K562 (cell line): Measurements from ENCODE around the gene NT5C2. TPM values are rescaled to one million over a fixed set of nuclear protein-coding genes. Genes with fewer than 3 reads are reported as not detected.
A peak's percentile ranks its signal among the peaks of the same experiment; 100 is the strongest.

Experiments used
- ARID1B ChIP-seq: fragments of 450-650 bp; IDR thresholded peaks from 2 replicates; pipeline ENCODE4 v1.6.1; 2016; ENCODE audit warnings: antibody characterized with exemption, mild to moderate bottlenecking, inconsistent platforms
- ATF1 ChIP-seq, 2 experiments: fragments of 450-650 bp in 1 of 2; IDR thresholded peaks; 2 replicates each; pipeline ENCODE4 v1.6.1; 2016; ENCODE audit warnings: missing compliant biosample characterization in 1 of 2, missing genetic modification characterization in 1 of 2
- CBFA2T3 ChIP-seq: fragments of 450-650 bp; IDR thresholded peaks from 2 replicates; pipeline ENCODE4 v1.6.1; 2017
- HCFC1 ChIP-seq: IDR thresholded peaks from 2 replicates; pipeline ENCODE4 v1.6.1; 2012; ENCODE audit warnings: low read depth, low read length, improper control_type of control experiment
- HNRNPL ChIP-seq: fragments of 200-400 bp; formaldehyde crosslinking; IDR thresholded peaks from 2 replicates; pipeline ENCODE4 v1.6.1; 2017; ENCODE audit warnings: low read depth, mild to moderate bottlenecking, low read length
- KDM1A ChIP-seq, 2 experiments: fragments of 450-650 bp; IDR thresholded peaks; 2 replicates each; pipeline ENCODE4 v1.6.1; 2016; ENCODE audit warnings: mild to moderate bottlenecking in 2 of 2
- MTA2 ChIP-seq: fragments of 450-650 bp; IDR thresholded peaks from 2 replicates; pipeline ENCODE4 v1.6.1; 2016; ENCODE audit warnings: low read depth
- MTF1 ChIP-seq: fragments of 250-450 bp; sonication (Bioruptor Pico); IDR thresholded peaks from 2 replicates; pipeline ENCODE4 v1.9.0; 2021; ENCODE audit warnings: moderate library complexity, mild to moderate bottlenecking, inconsistent platforms, borderline replicate concordance
- NFIC ChIP-seq: fragments of 450-650 bp; IDR thresholded peaks from 2 replicates; pipeline ENCODE4 v1.6.1; 2017; ENCODE audit warnings: mild to moderate bottlenecking, inconsistent platforms
- PPARD ChIP-seq: fragments of 250-450 bp; sonication (Bioruptor Pico); IDR thresholded peaks from 2 replicates; pipeline ENCODE4 v1.8.0; 2022; ENCODE audit warnings: inconsistent platforms, mild to moderate bottlenecking, moderate library complexity
- STAT5A ChIP-seq: IDR thresholded peaks from 2 replicates; pipeline ENCODE4 v1.6.1; 2012; ENCODE audit warnings: low read length, inconsistent platforms, borderline replicate concordance
- TCFL5 ChIP-seq: fragments of 250-450 bp; sonication (Bioruptor Pico); conservative IDR thresholded peaks from 2 replicates; pipeline ENCODE4 v1.6.1; 2021; ENCODE audit warnings: mild to moderate bottlenecking, moderate library complexity, matching md5 sums
- TEAD1 ChIP-seq, 2 experiments: fragments of 450-650 bp in 1 of 2; sonication (generic) in 1 of 2; formaldehyde crosslinking; IDR thresholded peaks; 2 replicates each; pipeline versions ENCODE4 v1.4.0 to v1.8.0; 2020 to 2022; ENCODE audit warnings: mild to moderate bottlenecking in 2 of 2, missing genetic modification reagents in 1 of 2
- ZNF3 ChIP-seq: fragments of 250-450 bp; sonication (Bioruptor Pico); IDR thresholded peaks from 2 replicates; pipeline ENCODE4 v1.5.0; 2021; ENCODE audit warnings: mild to moderate bottlenecking, moderate library complexity
- ZNF695 ChIP-seq: fragments of 450-650 bp; formaldehyde crosslinking; IDR thresholded peaks from 2 replicates; pipeline ENCODE4 v1.4.0; 2020; ENCODE audit warnings: mild to moderate bottlenecking, moderate library complexity
- polyA plus RNA-seq, 8 experiments: library from polyadenylated mRNA; depleted of rRNA in 4 of 8; stranded (reverse) in 5 of 8; unstranded in 3 of 8; fragments of >200 nt; fragmentation: Nextera tagmentation in 2 of 8; fragmentation: Illumina TruSeq in 1 of 8; extraction: Ambion mirVana in 2 of 8; extraction: Trizol in 1 of 8; gene quantifications; 2 replicates each; pipeline versions ENCODE4 v1.2.1 to v1.2.3, GENCODE V29; 2011 to 2014; ENCODE audit warnings: inconsistent platforms in 1 of 8, missing spikeins in 1 of 8
- total RNA-seq, 7 experiments: library from RNA; depleted of rRNA in 6 of 7; stranded (reverse); fragments of >200 nt in 6 of 7; fragmentation: Illumina TruSeq in 2 of 7; extraction: Trizol in 2 of 7; gene quantifications; 2 replicates each; pipeline versions ENCODE4 v1.2.1 to v1.2.3, GENCODE V29; 2011 to 2021; ENCODE audit warnings: low replicate concordance in 1 of 7
- TF ChIP-seq, protein P1 (sequence below), 2 experiments: fragments of 450-650 bp in 1 of 2; sonication (generic) in 1 of 2; formaldehyde crosslinking in 1 of 2; IDR thresholded peaks in 1 of 2; conservative IDR thresholded peaks in 1 of 2; 2 replicates each; pipeline versions ENCODE4 v1.6.1 to v1.8.1; 2016 to 2023; ENCODE audit warnings: mild to moderate bottlenecking in 2 of 2, moderate library complexity in 2 of 2, inconsistent platforms in 1 of 2, missing genetic modification reagents in 1 of 2
- TF ChIP-seq, protein P2 (sequence below): sonication (generic); formaldehyde crosslinking; IDR thresholded peaks from 2 replicates; pipeline ENCODE4 v1.8.1; 2023; ENCODE audit warnings: mild to moderate bottlenecking, missing genetic modification reagents
- TF ChIP-seq, protein P3 (sequence below): fragments of 450-650 bp; IDR thresholded peaks from 2 replicates; pipeline ENCODE4 v1.6.1; 2016; ENCODE audit warnings: low read depth

The NT5C2 gene
- total and polyA plus RNA-seq, 9 of the 15 experiments (the other 6 are each of a cell fraction or from before 2014, with no cell fraction given) = 11.3 to 45.2 (median 27.7) TPM

DNA sequence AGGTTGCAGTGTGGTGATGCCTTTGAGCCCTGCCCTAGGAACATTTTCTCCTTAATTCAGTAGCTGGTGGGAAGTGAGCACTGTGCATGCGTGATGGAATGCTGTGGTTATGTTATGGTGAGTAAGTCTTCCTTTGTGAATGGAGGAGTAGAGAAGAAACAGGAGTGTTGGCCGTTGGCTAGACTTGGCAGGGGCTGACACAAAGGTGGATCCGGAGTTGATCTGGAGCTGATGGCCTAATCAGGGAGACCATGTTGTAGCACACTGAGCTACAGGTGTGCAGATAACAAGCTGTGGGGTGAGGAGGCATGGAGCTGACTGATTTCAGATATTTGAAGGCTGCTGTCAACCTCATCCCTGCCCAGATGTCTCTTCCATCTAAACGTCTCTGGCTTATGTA, 152.7 kb downstream of the NT5C2 start (continued):
- TF ChIP-seq ZNF3 (no peak), KDM1A (IDR thresholded peaks at IDR 0.05) (peak; percentile 25 to 29; a peak in 1 of 4 replicates), PPARD (no peak), STAT5A (peak; percentile 73), TCFL5 (CRISPR knock-in tag) (no peak), HNRNPL (no peak), MTF1 (CRISPR knock-in tag) (no peak), TEAD1 (CRISPR knock-in tag; IDR thresholded peaks at IDR 0.05) (no peak), NFIC (peak; percentile 76), CBFA2T3 (peak; percentile 95), ZNF695 (CRISPR knock-in tag) (no peak), HCFC1 (no peak), MTA2 (peak; percentile 13; the same call in 1 of the 2 replicates), ARID1B (peak; percentile 82), ATF1 (CRISPR knock-in tag; IDR thresholded peaks at IDR 0.05) (no peak), ATF1 (tag; IDR thresholded peaks at IDR 0.05) (no peak)
- TF ChIP-seq, protein P1, sequence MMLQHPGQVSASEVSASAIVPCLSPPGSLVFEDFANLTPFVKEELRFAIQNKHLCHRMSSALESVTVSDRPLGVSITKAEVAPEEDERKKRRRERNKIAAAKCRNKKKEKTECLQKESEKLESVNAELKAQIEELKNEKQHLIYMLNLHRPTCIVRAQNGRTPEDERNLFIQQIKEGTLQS (IDR thresholded peaks at IDR 0.05) = no peak
- TF ChIP-seq, protein P1 (CRISPR knock-in tag; conservative IDR thresholded peaks at IDR 0.05) = no peak
- TF ChIP-seq, protein P2, sequence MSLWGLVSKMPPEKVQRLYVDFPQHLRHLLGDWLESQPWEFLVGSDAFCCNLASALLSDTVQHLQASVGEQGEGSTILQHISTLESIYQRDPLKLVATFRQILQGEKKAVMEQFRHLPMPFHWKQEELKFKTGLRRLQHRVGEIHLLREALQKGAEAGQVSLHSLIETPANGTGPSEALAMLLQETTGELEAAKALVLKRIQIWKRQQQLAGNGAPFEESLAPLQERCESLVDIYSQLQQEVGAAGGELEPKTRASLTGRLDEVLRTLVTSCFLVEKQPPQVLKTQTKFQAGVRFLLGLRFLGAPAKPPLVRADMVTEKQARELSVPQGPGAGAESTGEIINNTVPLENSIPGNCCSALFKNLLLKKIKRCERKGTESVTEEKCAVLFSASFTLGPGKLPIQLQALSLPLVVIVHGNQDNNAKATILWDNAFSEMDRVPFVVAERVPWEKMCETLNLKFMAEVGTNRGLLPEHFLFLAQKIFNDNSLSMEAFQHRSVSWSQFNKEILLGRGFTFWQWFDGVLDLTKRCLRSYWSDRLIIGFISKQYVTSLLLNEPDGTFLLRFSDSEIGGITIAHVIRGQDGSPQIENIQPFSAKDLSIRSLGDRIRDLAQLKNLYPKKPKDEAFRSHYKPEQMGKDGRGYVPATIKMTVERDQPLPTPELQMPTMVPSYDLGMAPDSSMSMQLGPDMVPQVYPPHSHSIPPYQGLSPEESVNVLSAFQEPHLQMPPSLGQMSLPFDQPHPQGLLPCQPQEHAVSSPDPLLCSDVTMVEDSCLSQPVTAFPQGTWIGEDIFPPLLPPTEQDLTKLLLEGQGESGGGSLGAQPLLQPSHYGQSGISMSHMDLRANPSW (CRISPR knock-in tag) = no peak
- TF ChIP-seq, protein P3, sequence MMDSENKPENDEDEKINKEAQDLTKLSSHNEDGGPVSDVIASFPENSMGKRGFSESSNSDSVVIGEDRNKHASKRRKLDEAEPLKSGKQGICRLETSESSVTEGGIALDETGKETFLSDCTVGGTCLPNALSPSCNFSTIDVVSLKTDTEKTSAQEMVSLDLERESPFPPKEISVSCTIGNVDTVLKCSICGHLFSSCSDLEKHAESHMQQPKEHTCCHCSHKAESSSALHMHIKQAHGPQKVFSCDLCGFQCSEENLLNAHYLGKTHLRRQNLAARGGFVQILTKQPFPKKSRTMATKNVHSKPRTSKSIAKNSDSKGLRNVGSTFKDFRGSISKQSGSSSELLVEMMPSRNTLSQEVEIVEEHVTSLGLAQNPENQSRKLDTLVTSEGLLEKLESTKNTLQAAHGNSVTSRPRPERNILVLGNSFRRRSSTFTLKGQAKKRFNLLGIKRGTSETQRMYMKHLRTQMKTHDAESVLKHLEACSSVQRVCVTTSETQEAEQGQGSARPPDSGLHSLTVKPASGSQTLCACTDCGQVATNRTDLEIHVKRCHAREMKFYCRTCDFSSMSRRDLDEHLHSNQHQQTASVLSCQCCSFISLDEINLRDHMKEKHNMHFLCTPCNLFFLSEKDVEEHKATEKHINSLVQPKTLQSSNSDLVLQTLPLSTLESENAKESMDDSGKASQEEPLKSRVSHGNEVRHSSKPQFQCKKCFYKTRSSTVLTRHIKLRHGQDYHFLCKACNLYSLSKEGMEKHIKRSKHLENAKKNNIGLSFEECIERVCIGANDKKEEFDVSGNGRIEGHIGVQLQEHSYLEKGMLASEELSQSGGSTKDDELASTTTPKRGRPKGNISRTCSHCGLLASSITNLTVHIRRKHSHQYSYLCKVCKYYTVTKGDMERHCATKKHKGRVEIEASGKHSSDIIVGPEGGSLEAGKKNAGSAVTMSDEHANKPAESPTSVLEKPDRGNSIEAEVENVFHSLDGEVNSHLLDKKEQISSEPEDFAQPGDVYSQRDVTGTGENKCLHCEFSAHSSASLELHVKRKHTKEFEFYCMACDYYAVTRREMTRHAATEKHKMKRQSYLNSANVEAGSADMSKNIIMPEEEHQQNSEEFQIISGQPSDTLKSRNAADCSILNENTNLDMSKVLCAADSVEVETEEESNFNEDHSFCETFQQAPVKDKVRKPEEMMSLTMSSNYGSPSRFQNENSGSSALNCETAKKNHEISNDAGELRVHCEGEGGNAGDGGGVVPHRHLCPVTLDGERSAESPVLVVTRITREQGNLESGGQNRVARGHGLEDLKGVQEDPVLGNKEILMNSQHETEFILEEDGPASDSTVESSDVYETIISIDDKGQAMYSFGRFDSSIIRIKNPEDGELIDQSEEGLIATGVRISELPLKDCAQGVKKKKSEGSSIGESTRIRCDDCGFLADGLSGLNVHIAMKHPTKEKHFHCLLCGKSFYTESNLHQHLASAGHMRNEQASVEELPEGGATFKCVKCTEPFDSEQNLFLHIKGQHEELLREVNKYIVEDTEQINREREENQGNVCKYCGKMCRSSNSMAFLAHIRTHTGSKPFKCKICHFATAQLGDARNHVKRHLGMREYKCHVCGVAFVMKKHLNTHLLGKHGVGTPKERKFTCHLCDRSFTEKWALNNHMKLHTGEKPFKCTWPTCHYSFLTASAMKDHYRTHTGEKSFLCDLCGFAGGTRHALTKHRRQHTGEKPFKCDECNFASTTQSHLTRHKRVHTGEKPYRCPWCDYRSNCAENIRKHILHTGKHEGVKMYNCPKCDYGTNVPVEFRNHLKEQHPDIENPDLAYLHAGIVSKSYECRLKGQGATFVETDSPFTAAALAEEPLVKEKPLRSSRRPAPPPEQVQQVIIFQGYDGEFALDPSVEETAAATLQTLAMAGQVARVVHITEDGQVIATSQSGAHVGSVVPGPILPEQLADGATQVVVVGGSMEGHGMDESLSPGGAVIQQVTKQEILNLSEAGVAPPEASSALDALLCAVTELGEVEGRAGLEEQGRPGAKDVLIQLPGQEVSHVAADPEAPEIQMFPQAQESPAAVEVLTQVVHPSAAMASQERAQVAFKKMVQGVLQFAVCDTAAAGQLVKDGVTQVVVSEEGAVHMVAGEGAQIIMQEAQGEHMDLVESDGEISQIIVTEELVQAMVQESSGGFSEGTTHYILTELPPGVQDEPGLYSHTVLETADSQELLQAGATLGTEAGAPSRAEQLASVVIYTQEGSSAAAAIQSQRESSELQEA = no peak
